Lung (tissue), 12 donors: ENCODE results near the gene LYZ. TPM values are rescaled to one million over a fixed set of nuclear protein-coding genes. Genes with fewer than 3 reads are reported as not detected.

Source experiments
- ATAC-seq: fragments of 200-7000 bp; cut with Tn5 transposase; one replicate; pipeline ENCODE4 v1.9.1; 2020; ENCODE audit warnings: moderate number of reproducible peaks; ENCODE audit not compliant: insufficient read depth, low FRiP score
- DNase-seq, 3 donors: peaks; one replicate each; pipeline ENCODE4 v3.0.0-alpha.2; 2013 to 2017
- H3K27ac ChIP-seq, 2 donors: one replicate each; pipeline ENCODE4 v1.5.1; 2013; ENCODE audit warnings: mild to moderate bottlenecking in 2 of 2, moderate library complexity in 2 of 2, control low read depth in 1 of 2, inconsistent platforms in 1 of 2, low read depth in 1 of 2, low read length in 1 of 2
- H3K27me3 ChIP-seq, 3 donors: one replicate each; pipeline ENCODE4 v1.5.1; 2013; ENCODE audit warnings: low read length in 2 of 3; ENCODE audit not compliant: control insufficient read depth in 3 of 3, insufficient read depth in 3 of 3
- H3K36me3 ChIP-seq, 4 donors: one replicate each; pipeline ENCODE4 v1.5.1; 2013; ENCODE audit warnings: low read length in 4 of 4, mild to moderate bottlenecking in 1 of 4, moderate library complexity in 1 of 4; ENCODE audit not compliant: control insufficient read depth in 4 of 4, insufficient read depth in 4 of 4
- H3K4me1 ChIP-seq, 5 donors: one replicate each; pipeline ENCODE4 v1.5.1; 2013; ENCODE audit warnings: low read length in 5 of 5, mild to moderate bottlenecking in 2 of 5, moderate library complexity in 1 of 5; ENCODE audit not compliant: control insufficient read depth in 5 of 5, insufficient read depth in 5 of 5
- H3K4me3 ChIP-seq: one replicate; pipeline ENCODE4 v1.5.1; 2013; ENCODE audit warnings: mild to moderate bottlenecking, control low read depth, moderate library complexity
- H3K9ac ChIP-seq, 2 donors: one replicate each; pipeline ENCODE4 v1.5.1; 2013; ENCODE audit warnings: low read length in 2 of 2, control low read depth in 1 of 2; ENCODE audit not compliant: insufficient read depth in 1 of 2
- H3K9me3 ChIP-seq, 4 donors: one replicate each; pipeline ENCODE4 v1.5.1; 2013; ENCODE audit warnings: low read length in 3 of 4, mild to moderate bottlenecking in 1 of 4, moderate library complexity in 1 of 4; ENCODE audit not compliant: control insufficient read depth in 4 of 4, insufficient read depth in 3 of 4
- WGBS, 2 donors: extraction: QIAGEN DNeasy Blood & Tissue Kit; methylation state at CpG; one replicate each; pipeline ENCODE4 v1.1.7; 2013; 5-methylcytosine and 5-hydroxymethylcytosine counted together
- polyA plus RNA-seq, 2 donors: library from polyadenylated mRNA; stranded (reverse); fragments of 200-250 nt; gene quantifications; one replicate each; pipeline ENCODE4 v1.2.1, GENCODE V29; 2013
- total RNA-seq, 2 donors: library from RNA; depleted of rRNA in 1 of 2; stranded (reverse); fragments of >200 nt in 1 of 2; gene quantifications; one replicate each; pipeline ENCODE4 v1.2.1, GENCODE V29; 2014 to 2021
- TF ChIP-seq, protein P1 (sequence below): IDR thresholded peaks from 2 replicates; pipeline ENCODE4 v1.5.1; 2012; ENCODE audit warnings: mild to moderate bottlenecking; ENCODE audit errors: control extremely low read depth, extremely low read depth
- donor health status: control.
- donor health status: control.
- donor health status: Bipolar disorder and iron deficiency.
- donor health status: healthy.
- donor health status: DM: yes; HTN: yes; CAD: no.

LYZ gene
- total and polyA plus RNA-seq, 4 donors, result 171 to 448 (median 182) TPM

- 66 to 84% methylated on average over 1 of the region's 1 CpG for WGBS, 2 donors
- no peak for ATAC-seq
- Histone ChIP-seq H3K36me3 (no peaks in the 10 kb centered on the region), H3K27me3 (no peaks in the 10 kb centered on the region), H3K4me1 (no peaks in the 10 kb centered on the region), H3K9me3 (peaks cover 0 to 8% (median 0%) of the 10 kb centered on the region in 4 donors), H3K27ac (no peak overlapping the region), H3K4me3 (no peak overlapping the region), H3K9ac (no peak overlapping the region)
- DNase-seq, result no peak
- TF ChIP-seq, protein P1, sequence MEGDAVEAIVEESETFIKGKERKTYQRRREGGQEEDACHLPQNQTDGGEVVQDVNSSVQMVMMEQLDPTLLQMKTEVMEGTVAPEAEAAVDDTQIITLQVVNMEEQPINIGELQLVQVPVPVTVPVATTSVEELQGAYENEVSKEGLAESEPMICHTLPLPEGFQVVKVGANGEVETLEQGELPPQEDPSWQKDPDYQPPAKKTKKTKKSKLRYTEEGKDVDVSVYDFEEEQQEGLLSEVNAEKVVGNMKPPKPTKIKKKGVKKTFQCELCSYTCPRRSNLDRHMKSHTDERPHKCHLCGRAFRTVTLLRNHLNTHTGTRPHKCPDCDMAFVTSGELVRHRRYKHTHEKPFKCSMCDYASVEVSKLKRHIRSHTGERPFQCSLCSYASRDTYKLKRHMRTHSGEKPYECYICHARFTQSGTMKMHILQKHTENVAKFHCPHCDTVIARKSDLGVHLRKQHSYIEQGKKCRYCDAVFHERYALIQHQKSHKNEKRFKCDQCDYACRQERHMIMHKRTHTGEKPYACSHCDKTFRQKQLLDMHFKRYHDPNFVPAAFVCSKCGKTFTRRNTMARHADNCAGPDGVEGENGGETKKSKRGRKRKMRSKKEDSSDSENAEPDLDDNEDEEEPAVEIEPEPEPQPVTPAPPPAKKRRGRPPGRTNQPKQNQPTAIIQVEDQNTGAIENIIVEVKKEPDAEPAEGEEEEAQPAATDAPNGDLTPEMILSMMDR, result no peak
Measured at GRCh38 chr12:69321351-69321750, 26.8 kb upstream of the LYZ start.

GRCh38 chr12:69324797-69325466 is 23.2 kb upstream of the LYZ start:
- Histone ChIP-seq H3K4me3 (no peak overlapping the region), H3K9ac (no peak overlapping the region), H3K27ac (no peak overlapping the region), H3K36me3 (no peaks in the 10 kb centered on the region), H3K9me3 (no peaks in the 10 kb centered on the region), H3K27me3 (peaks cover 0 to 13% (median 3%) of the 10 kb centered on the region in 3 donors), H3K4me1 (no peaks in the 10 kb centered on the region)
- no peak for DNase-seq
- 87 to 92% methylated on average over 2 of the region's 2 CpGs for WGBS, 2 donors
- TF ChIP-seq, protein P1, result no peak
- ATAC-seq, result no peak

- WGBS, 2 donors, result 30 to 51% methylated on average over 3 of the region's 3 CpGs
- no peak for DNase-seq
- no peaks in the 10 kb centered on the region for H3K36me3 ChIP-seq
- TF ChIP-seq, protein P1, result no peak
- H3K9me3 ChIP-seq, result no peaks in the 10 kb centered on the region
- no peak for ATAC-seq
- peaks cover 0 to 21% (median 6%) of the 10 kb centered on the region in 3 donors for H3K27me3 ChIP-seq
- H3K9ac ChIP-seq, result no peak overlapping the region
- peaks cover 0 to 10% (median 0%) of the 10 kb centered on the region in 5 donors for H3K4me1 ChIP-seq
- H3K27ac ChIP-seq, result no peak overlapping the region
- no peak overlapping the region for H3K4me3 ChIP-seq
Measured at GRCh38 chr12:69328426-69328825, 19.8 kb upstream of the LYZ start.
